ENCODE data around the gene KLHL3.

Gene KLHL3

GRCh38 chr5:137610598-137610997, 125.3 kb downstream of the KLHL3 start:
- no peak for DNase-seq (ENCODE audit: low read depth)

- no peak for DNase-seq (ENCODE audit: low read depth)
These were observed 126.8 kb downstream of the KLHL3 start for GRCh38 chr5:137609127-137609526.

DNA sequence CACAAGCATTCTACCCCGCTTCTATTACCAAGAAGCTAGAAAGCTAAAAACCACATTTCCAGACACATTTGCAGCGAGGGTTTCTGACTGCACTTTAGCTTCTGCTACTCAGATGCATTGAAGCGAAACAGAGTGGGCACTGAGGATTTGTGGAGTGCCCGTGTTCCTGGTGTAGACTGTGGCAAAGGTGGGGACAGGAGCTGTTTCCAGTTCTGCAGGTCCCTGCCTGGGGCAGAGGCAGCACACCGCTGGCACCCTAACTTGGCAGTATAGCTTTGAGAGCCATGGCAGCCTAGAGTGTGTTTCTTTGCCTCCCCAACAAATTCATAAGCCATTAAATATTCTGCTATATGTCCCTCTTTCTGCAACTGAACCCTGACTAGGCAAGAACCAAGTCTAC, 128.1 kb downstream of the KLHL3 start:
- DNase-seq (ENCODE audit: low read depth) = no peak

- no peak for DNase-seq (ENCODE audit: low read depth)
These were observed 129.5 kb downstream of the KLHL3 start for GRCh38 chr5:137606401-137606800.

GRCh38 chr5:137605411-137605810, 130.5 kb downstream of the KLHL3 start:
- no peak for DNase-seq (ENCODE audit: low read depth)

GRCh38 chr5:137604348-137605095, 131.4 kb downstream of the KLHL3 start:
- DNase-seq (ENCODE audit: low read depth) = no peak

DNA sequence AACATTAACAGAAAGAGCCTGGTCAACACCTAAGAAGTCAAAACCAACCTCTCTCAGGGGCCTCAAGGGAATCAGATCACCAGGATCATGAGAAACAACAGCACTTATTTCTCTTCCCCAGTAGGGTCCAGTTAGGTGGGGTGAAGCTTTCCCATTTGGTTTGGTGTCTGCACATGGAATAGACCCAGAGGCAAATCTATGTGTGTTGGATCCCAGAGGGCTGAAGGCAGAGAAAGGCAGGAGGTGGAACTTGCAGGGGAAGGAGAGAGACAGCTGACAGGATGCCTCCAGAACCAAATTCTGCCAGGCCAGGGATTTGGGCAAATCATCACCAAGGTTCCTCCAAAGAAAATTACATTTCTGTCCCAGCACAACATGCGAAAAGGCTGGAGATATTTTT, 132.0 kb downstream of the KLHL3 start:
- no peak for DNase-seq (ENCODE audit: low read depth)

DNA sequence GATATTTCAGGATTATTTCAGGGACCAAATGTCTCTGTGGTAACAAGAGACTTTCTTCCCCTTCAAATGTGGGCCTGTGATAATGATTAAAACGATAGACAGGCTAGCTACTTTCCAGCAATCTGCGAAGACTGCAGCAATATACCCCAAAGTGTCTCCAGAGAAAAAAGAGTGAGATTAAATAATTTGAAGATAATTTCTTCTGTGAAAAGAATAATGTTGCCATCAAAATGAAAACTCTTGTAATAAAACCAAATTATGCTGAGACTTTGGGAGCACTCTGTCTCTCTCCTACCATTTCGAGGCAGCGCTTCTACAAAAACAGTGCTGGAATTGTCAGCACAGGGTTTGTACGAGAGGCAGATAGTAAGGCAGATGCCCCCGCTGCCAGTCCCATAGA, 132.5 kb downstream of the KLHL3 start:
- DNase-seq (ENCODE audit: low read depth) = no peak

DNA sequence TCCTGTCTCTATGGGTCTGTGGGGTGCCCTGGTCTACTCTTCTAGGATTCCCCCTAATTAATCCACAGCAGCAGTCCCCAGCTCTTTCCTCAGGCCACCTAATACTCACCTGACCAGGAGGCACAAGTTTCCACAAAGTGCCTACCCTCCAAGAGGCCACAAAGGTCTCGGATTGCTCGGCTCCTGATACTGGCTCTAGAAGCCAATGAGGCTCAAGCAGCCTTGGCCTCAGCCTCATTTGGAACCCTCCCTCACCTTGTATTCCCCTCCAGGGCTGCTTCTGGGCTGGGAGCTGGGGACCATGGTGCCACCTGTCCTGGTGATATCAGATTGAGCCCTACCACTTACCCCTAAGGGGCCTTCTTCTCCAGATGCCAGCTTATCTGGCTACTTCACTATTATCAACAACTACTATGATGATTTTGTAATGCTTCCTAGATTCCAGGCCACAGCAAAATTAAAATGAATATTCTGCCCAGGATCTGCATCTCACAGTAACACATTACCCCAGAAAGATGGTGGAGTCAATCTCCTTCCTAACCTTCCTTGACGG, 133.1 kb downstream of the KLHL3 start:
- no peak for DNase-seq (ENCODE audit: low read depth)

DNA sequence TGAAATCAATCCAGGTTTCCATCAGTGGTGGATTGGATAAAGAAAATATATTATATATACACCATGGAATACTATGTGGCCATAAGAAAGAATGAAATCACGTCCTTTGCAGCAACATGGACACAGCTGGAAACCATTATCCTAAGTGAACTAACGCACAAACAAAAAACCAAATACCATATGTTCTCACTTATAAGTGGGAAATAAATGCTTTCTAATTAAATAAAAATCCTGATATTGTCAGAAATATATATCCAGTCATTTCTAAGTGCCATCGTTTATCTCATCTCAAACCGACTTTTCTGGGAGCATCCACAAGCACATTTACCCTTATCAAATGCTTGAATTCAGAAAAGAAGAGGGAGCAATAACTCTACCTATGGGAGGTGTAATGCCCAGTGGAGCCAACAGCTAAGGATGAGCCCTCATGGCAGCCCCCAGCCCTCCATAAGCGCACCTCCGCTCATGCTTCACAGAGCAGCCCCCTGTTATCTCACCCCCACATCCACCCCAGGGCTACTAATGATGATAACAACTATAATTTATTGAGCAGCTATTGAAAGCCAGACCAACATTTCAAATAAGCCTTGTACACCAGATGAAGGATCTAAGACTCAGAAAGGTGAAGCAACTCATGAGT, 135.0 kb downstream of the KLHL3 start:
- DNase-seq (ENCODE audit: low read depth) = no peak

DNA sequence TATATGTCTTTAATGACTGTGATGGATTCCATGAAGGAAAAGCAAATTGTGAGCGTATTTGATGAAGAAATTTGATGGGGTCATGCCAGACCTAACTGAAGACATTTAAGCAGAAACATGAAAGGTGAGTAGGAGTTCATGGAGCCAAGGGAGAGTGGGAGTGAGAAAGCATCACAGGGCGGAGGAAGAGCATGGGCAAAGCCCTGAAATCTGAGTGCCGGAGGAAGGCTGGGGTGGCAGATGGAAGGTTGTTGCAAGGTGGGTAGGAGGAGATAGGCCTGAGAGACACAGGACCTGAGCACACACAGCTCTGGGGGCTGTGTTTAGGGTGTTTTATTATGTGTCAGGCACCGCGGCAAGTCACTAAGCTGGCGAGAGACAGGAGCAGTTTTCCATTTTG, 136.4 kb downstream of the KLHL3 start:
- DNase-seq (ENCODE audit: low read depth) = no peak

GRCh38 chr5:137598399-137598798, 137.5 kb downstream of the KLHL3 start:
- no peak for DNase-seq (ENCODE audit: low read depth)

DNA sequence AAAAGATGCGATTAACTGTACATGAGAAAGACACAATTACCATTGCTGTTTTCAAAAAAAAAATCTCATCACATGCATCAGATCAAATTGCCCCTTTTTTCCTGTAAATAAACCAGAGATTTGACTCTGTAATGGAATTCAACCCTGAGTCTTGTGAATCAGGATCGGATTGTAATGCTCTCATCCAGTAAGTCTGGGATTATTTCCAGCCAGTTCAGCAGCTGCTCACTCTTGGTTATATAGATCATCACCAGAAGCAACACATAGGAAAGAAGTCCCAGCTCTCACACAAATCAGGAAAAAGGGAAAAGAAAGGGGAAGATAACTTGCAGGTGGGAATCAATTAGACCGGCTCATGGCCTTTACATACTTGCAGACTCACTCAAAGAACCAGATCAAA, 138.9 kb downstream of the KLHL3 start:
- no peak for DNase-seq (ENCODE audit: low read depth)

DNA sequence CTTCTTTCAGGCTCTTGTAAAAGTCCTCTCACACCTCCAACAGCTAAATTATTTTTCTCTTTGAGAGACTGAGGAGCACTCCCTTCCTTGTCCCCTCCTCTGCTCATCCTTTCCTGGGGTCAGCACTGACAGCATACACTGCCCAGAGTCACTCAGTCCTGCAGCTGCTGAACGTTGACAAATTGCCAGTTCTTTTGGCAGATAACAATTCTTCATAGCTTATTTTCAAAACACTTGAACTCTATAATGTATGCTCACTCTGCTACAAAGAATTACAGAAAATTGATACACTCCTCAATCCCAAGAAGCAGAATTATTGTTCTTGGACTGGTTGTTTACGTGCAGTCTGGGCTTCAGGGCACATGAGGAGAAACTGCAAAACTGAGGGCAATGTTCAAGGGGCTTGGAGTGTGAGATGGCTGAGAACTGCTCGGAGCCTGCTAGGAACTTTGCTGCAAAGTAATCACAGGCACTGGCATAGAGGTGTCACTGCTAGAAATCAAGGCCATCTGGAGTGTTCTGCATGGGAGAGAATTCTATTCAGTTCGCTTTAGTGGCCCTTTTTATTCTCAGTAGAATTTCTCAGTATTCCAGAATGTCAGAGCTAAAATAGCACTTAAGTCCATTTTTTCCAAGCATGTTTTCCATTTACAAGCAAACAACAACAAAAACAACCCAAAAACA, 140.4 kb downstream of the KLHL3 start:
- no peak for DNase-seq (ENCODE audit: low read depth)

DNA sequence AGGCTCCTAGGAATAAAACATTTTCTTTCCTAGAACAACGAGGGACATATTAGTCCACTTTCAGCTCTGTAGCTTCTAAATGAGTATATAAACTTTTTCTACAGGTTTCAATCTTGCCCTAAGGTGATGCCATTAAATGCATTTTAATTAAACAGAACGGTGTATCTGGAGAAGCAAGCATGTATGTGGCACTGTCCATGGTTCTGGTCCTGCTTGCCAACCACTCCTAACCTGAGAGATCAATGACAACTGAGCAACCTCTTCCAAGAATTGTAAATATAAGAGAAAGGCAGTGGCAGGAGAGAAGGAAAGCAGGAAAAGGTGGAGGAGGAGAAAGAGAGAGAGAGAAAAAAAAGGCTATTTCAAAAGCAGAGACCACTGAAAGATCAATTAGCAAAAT, 141.2 kb downstream of the KLHL3 start:
- no peak for DNase-seq (ENCODE audit: low read depth)

- no peak for DNase-seq (ENCODE audit: low read depth)
These were observed 143.6 kb downstream of the KLHL3 start for GRCh38 chr5:137592317-137592716.

GRCh38 chr5:137589185-137589584, 146.7 kb downstream of the KLHL3 start:
- DNase-seq (ENCODE audit: low read depth) = no peak

DNA sequence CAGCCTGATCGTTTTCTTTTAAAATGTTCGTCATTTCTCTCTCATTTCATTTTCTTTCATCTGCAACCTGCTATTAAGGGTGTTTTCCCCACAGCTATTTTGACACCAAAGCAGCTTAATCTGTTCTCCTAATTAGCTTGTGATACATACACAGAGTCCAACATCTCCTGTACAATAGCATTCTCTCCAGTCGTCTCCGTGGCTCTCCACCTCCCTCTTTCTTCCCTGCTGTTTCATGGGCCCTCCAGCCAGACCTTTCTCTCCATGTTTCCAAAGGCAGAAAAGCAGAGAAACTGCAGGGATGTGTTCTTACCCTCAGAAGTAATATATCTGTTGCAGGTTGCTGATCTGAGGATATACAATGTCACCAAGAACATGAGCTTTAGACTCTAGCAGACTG, 148.0 kb downstream of the KLHL3 start:
- no peak for DNase-seq (ENCODE audit: low read depth)

DNA sequence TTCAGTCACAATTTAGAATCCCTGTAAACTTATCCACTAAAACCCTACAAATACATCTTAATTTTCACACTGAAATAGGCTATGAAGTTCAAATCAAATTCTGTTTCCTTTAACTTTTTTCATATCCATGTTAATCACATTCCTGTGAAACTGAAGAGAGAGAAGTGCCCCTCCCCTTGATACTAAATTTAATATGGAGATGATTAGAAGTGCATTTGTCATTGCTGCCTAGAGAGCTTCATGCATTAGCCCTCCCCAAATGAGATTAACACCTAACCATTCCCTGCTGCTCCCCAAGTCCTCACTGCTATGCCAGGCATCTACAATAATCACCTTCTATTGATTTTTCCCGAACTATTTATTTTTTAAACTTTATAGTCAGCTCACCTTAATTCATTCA, 151.6 kb downstream of the KLHL3 start:
- DNase-seq (ENCODE audit: low read depth) = no peak

- DNase-seq (ENCODE audit: low read depth) = no peak
These were observed 152.8 kb downstream of the KLHL3 start for GRCh38 chr5:137583129-137583528.

DNA sequence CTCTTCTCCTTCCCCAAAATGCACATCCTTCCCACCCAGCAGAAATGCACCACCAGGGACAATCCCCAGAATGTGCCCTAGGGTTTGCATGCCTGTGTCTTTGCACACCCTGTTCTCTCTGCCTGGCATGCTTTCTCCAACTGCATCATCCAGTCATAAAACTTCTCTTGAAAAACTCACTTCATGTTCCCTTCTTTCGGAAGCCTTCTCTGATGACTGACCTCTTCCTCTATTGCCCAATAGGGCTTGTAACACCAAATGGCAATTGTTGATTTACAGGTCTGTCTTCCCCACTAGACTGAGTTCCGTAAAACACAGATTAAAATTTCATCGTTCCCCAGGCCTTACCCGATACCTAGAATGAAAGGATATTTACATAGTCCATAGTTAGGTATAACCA, 153.7 kb downstream of the KLHL3 start:
- DNase-seq (ENCODE audit: low read depth) = no peak

DNA sequence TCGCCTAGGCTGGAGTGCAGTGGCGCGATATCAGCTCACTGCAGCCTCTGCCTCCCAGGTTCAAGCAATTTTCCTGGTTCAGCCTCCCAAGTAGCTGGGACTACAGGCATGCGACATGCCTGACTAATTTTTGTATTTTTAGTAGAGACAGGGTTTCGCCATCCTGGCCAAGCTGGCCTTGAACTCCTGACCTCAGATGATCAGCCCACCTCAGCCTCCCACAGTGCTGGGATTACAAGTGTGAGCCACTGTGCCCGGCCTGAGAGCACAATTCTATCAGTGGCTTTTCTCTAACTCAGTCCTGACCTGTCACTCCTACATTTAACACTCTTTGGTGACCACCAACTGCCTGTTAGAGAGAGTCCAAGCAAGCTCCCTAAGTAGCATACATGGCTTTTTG, 154.1 kb downstream of the KLHL3 start:
- DNase-seq (ENCODE audit: low read depth) = no peak

- DNase-seq (ENCODE audit: low read depth) = no peak
These were observed 155.9 kb downstream of the KLHL3 start for GRCh38 chr5:137580030-137580429.

Data from stimulated activated CD8-positive, alpha-beta memory T cell treated with anti-CD3 and anti-CD28 coated beads, Interleukin-15, amount 100 ng/mL, for 24 hours (primary cell).